H1 (cell line): ENCODE data around the gene TXLNA. TPM values are rescaled to one million over a fixed set of nuclear protein-coding genes. Genes with fewer than 3 reads are reported as not detected.

Experiments
- BCL11A ChIP-seq, 2 experiments: IDR thresholded peaks; one replicate each; pipeline ENCODE4 v1.6.1; 2011; ENCODE audit warnings: low read depth in 2 of 2, low read length in 2 of 2, mild to moderate bottlenecking in 2 of 2
- CEBPB ChIP-seq: IDR thresholded peaks from 2 replicates; pipeline ENCODE4 v1.6.1; 2012; ENCODE audit warnings: low read depth, low read length
- CHD7 ChIP-seq: fragments of 300-600 bp; sonication (generic); IDR thresholded peaks from 2 replicates; pipeline ENCODE4 v1.7.1; 2012; ENCODE audit warnings: low read length, moderate library complexity, mild to moderate bottlenecking, inconsistent platforms; ENCODE audit not compliant: insufficient replicate concordance
- CREB1 ChIP-seq: IDR thresholded peaks from 2 replicates; pipeline ENCODE4 v1.6.1; 2012; ENCODE audit warnings: inconsistent platforms
- CTCF ChIP-seq, 3 experiments: IDR thresholded peaks; 1 replicate in 2 of 3; 2 replicates in 1 of 3; pipeline versions ENCODE4 v1.5.1 to v1.6.1; 2011; ENCODE audit warnings: low read length in 3 of 3, mild to moderate bottlenecking in 3 of 3, inconsistent platforms in 2 of 3, low read depth in 1 of 3, moderate library complexity in 1 of 3; ENCODE audit not compliant: insufficient read depth in 1 of 3; ENCODE audit errors: control extremely low read depth in 1 of 3
- RFX5 ChIP-seq: IDR thresholded peaks from 2 replicates; pipeline ENCODE4 v1.6.1; 2011; ENCODE audit warnings: low read depth, low read length, improper control_type of control experiment, borderline replicate concordance
- SAP30 ChIP-seq: fragments of 300-600 bp; sonication (generic); IDR thresholded peaks from 2 replicates; pipeline ENCODE4 v1.7.1; 2012; ENCODE audit warnings: low read length, moderate library complexity, mild to moderate bottlenecking, inconsistent platforms; ENCODE audit not compliant: insufficient read depth, insufficient replicate concordance
- SIX5 ChIP-seq: IDR thresholded peaks from 2 replicates; pipeline ENCODE4 v1.6.1; 2011; ENCODE audit warnings: mild to moderate bottlenecking, low read depth, low read length
- TAF7 ChIP-seq: optimal IDR thresholded peaks from 2 replicates; pipeline ENCODE3; 2011; ENCODE audit warnings: low read depth, mild to moderate bottlenecking, inconsistent platforms, low read length, moderate library complexity, borderline replicate concordance
- polyA plus RNA-seq, 7 experiments: library from polyadenylated mRNA; depleted of rRNA in 3 of 7; stranded (reverse) in 5 of 7; unstranded in 2 of 7; fragments of >200 nt in 5 of 7; fragments of 200-250 nt in 2 of 7; gene quantifications; 1 replicate in 5 of 7; 2 replicates in 1 of 7; 4 replicates in 1 of 7; pipeline versions ENCODE4 v1.2.1 to v1.2.3, GENCODE V29; 2011 to 2013; ENCODE audit warnings: missing spikeins in 2 of 7, mixed read lengths in 2 of 7
- total RNA-seq: library from RNA; stranded (reverse); fragmentation: NEBNext Ultra II Directional; extraction: Animal tissue kit (Norgen Biotek cat#: 25700); gene quantifications from 2 replicates; pipeline ENCODE4 v1.2.1, GENCODE V29; 2021

The TXLNA gene
- total and polyA plus RNA-seq, 2 of the 8 experiments (the other 6 are each of a cell fraction or from before 2014, with no cell fraction given): 31.3 to 46.9 TPM

GRCh38 chr1:32186491-32186890 is 7.0 kb downstream of the TXLNA start (continued):
- TF ChIP-seq CHD7: no peak
- no peak for TF ChIP-seq RFX5
- TF ChIP-seq CTCF (IDR thresholded peaks at IDR 0.05; ENCODE audit: control extremely low read depth in 1 of 3, insufficient read depth in 1 of 3, low read depth in 1 of 3, low read length in 3 of 3): no peak
- no peak for TF ChIP-seq SIX5
- TF ChIP-seq TAF7: no peak
- no peak for TF ChIP-seq CREB1
- TF ChIP-seq CEBPB: no peak
- TF ChIP-seq SAP30: no peak
- TF ChIP-seq BCL11A (IDR thresholded peaks at IDR 0.05; ENCODE audit: low read depth in 2 of 2, low read length in 2 of 2): no peak
